HL-60/S4 treated with phorbol 12-myristate 13-acetate at 8.2 ng/mL for 4 days and 3 days (cell line): ENCODE measurements around the gene VEPH1.

Experiments
- in situ Hi-C: fragments of 300-500 bp; cut with MboI; formaldehyde crosslinking; loops from 2 replicates; pipeline ENCODE4 v1.15.0; 2022; ENCODE audit warnings: low sequenced_read_pairs

The VEPH1 gene

GRCh38 chr3:157438194-157438730 is 65.0 kb downstream of the VEPH1 start:
- in situ Hi-C loops = no loop called here

GRCh38 chr3:157436583-157437291 is 66.5 kb downstream of the VEPH1 start, which contains the start of gene PTX3:
PTX3 (plus strand) TSS chr3:157436850; CDS start chr3:157436934, 84 bp downstream.
- in situ Hi-C loops = no loop called here

GRCh38 chr3:157429708-157430107 is 73.5 kb downstream of the VEPH1 start:
- in situ Hi-C loops = no loop called here

- in situ Hi-C loops = no loop called here
These were observed 74.4 kb downstream of the VEPH1 start for GRCh38 chr3:157428853-157429252.

GRCh38 chr3:157427901-157428300 is 75.3 kb downstream of the VEPH1 start:
- in situ Hi-C loops = no loop called here

GRCh38 chr3:157423337-157423736 is 79.9 kb downstream of the VEPH1 start:
- in situ Hi-C loops = no loop called here

GRCh38 chr3:157420606-157421130 is 82.5 kb downstream of the VEPH1 start:
- in situ Hi-C loops = no loop called here

GRCh38 chr3:157418104-157418503 is 85.1 kb downstream of the VEPH1 start:
- in situ Hi-C loops = no loop called here

- in situ Hi-C loops = no loop called here
These were observed 86.0 kb downstream of the VEPH1 start for GRCh38 chr3:157417247-157417646.

- in situ Hi-C loops = no loop called here
These were observed 86.7 kb downstream of the VEPH1 start for GRCh38 chr3:157416347-157417087.

GRCh38 chr3:157414861-157415260 is 88.4 kb downstream of the VEPH1 start:
- in situ Hi-C loops = no loop called here

- in situ Hi-C loops = no loop called here
These were observed 90.8 kb downstream of the VEPH1 start for GRCh38 chr3:157412323-157412855.

- in situ Hi-C loops = no loop called here
These were observed 92.3 kb downstream of the VEPH1 start for GRCh38 chr3:157410945-157411344.

- in situ Hi-C loops = no loop called here
These were observed 93.7 kb downstream of the VEPH1 start for GRCh38 chr3:157409516-157409915.

- in situ Hi-C loops = no loop called here
These were observed 94.6 kb downstream of the VEPH1 start for GRCh38 chr3:157408499-157409149.

- in situ Hi-C loops = no loop called here
These were observed 95.4 kb downstream of the VEPH1 start for GRCh38 chr3:157407769-157408168.

GRCh38 chr3:157406394-157406793 is 96.8 kb downstream of the VEPH1 start:
- in situ Hi-C loops = no loop called here

- in situ Hi-C loops = no loop called here
These were observed 97.8 kb downstream of the VEPH1 start for GRCh38 chr3:157405457-157405856.

GRCh38 chr3:157404381-157404780 is 98.8 kb downstream of the VEPH1 start:
- in situ Hi-C loops = no loop called here

GRCh38 chr3:157398598-157398997 is 104.6 kb downstream of the VEPH1 start:
- in situ Hi-C loops = no loop called here

- in situ Hi-C loops = no loop called here
These were observed 108.8 kb downstream of the VEPH1 start for GRCh38 chr3:157394411-157394810.
